ENCODE data around the gene TMEM92.

DNA sequence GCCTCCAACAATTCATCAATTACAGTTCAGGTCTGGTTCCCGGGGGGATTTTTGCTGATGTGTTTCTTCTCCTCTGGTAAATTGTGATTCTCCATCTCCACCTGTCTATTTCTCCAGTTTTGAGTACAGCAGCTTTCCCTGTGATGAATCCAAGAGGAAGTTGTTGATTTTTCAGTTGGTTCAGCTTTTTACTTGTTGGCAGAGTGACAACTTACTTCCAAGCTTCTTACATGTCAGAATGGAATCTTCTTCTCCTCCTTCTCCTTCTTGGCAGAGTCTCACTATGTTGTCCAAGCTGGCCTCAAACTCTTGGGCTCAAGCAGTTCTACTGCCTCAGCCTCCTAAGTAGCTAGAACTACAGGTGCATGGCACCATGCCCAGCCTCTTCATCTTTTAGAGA is 33.4 kb upstream of the TMEM92 start:
- TF ChIP-seq, protein P1, sequence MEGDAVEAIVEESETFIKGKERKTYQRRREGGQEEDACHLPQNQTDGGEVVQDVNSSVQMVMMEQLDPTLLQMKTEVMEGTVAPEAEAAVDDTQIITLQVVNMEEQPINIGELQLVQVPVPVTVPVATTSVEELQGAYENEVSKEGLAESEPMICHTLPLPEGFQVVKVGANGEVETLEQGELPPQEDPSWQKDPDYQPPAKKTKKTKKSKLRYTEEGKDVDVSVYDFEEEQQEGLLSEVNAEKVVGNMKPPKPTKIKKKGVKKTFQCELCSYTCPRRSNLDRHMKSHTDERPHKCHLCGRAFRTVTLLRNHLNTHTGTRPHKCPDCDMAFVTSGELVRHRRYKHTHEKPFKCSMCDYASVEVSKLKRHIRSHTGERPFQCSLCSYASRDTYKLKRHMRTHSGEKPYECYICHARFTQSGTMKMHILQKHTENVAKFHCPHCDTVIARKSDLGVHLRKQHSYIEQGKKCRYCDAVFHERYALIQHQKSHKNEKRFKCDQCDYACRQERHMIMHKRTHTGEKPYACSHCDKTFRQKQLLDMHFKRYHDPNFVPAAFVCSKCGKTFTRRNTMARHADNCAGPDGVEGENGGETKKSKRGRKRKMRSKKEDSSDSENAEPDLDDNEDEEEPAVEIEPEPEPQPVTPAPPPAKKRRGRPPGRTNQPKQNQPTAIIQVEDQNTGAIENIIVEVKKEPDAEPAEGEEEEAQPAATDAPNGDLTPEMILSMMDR (IDR thresholded peaks at IDR 0.05): no peak
- TF ChIP-seq POLR2A (IDR thresholded peaks at IDR 0.05): no peak
